A549 treated with Hydrocortisone at 1 μM for 4 hours (cell line): ENCODE measurements around the gene FUT8. TPM values are rescaled to one million over a fixed set of nuclear protein-coding genes. Genes with fewer than 3 reads are reported as not detected.

Experiments used
- total RNA-seq: library from RNA; stranded (reverse); fragments of 200-300 nt; extraction: Qiagen RNA extraction; gene quantifications from 5 replicates; pipeline ENCODE4 v1.2.3, GENCODE V29; 2022

Gene FUT8
- 10.0 to 16.2 TPM (median 12.1 TPM) in 5 replicates for total RNA-seq

GRCh38 chr14:65412032-65412846, at the start of gene FUT8:
FUT8 (plus strand) TSS chr14:65412730; CDS start chr14:65561564, 148,834 bp downstream.

